CD4-positive, CD25-positive, alpha-beta regulatory T cell (primary cell): ENCODE data around the gene CXCL17. TPM values are rescaled to one million over a fixed set of nuclear protein-coding genes. Genes with fewer than 3 reads are reported as not detected.
A peak's percentile ranks its signal among the peaks of the same experiment; 100 is the strongest.
"Not testable (repeated sequence)": the region's sequence is repeated elsewhere in the genome, so short reads cannot be mapped to it uniquely, and the experiment has no call there.

ENCODE experiments used
- ATAC-seq, 2 donors: fragments of 150-1000 bp; cut with Tn5 transposase; one replicate each; pipeline ENCODE4 v1.10.0; 2021; ENCODE audit warnings: low read depth in 2 of 2, moderate number of reproducible peaks in 2 of 2, moderate library complexity in 1 of 2
- DNase-seq, 3 donors: peaks; one replicate each; pipeline versions ENCODE4 v3.0.0 to v3.0.0-alpha.2; 2012 to 2022; ENCODE audit warnings: mixed read lengths in 1 of 3
- H3K27ac ChIP-seq: one replicate; pipeline ENCODE4 v1.7.0; 2013; ENCODE audit warnings: mild to moderate bottlenecking, low read length; ENCODE audit not compliant: insufficient read depth, poor library complexity, severe bottlenecking
- H3K27me3 ChIP-seq: one replicate; pipeline ENCODE4 v1.7.0; 2013; ENCODE audit warnings: low read length; ENCODE audit not compliant: control insufficient read depth, insufficient read depth
- H3K36me3 ChIP-seq: one replicate; pipeline ENCODE4 v1.7.0; 2013; ENCODE audit warnings: mild to moderate bottlenecking, low read length, moderate library complexity; ENCODE audit not compliant: control insufficient read depth, insufficient read depth
- H3K4me1 ChIP-seq: 2 replicates; pipeline ENCODE4 v1.7.0; 2013; ENCODE audit warnings: mild to moderate bottlenecking, low read length; ENCODE audit not compliant: insufficient read depth, control insufficient read depth, poor library complexity, severe bottlenecking
- H3K4me3 ChIP-seq: one replicate; pipeline ENCODE4 v1.7.0; 2013; ENCODE audit warnings: low read depth, mild to moderate bottlenecking, low read length, moderate library complexity
- H3K9me3 ChIP-seq, 2 experiments: 1 replicate in 1 of 2; 2 replicates in 1 of 2; pipeline ENCODE4 v1.7.0; 2013; ENCODE audit warnings: low read length in 2 of 2, mild to moderate bottlenecking in 1 of 2, moderate library complexity in 1 of 2; ENCODE audit not compliant: control insufficient read depth in 2 of 2
- H3K27ac Mint-ChIP-seq, 3 donors: one replicate each; pipeline ENCODE4 v1.8.0; 2020 to 2022; ENCODE audit warnings: mild to moderate bottlenecking in 3 of 3, mixed read lengths in 3 of 3, moderate library complexity in 2 of 3
- H3K27me3 Mint-ChIP-seq: one replicate; pipeline ENCODE4 v1.8.0; 2022; ENCODE audit warnings: mild to moderate bottlenecking, mixed read lengths
- H3K36me3 Mint-ChIP-seq: one replicate; pipeline ENCODE4 v1.8.0; 2020; ENCODE audit warnings: mixed read lengths
- H3K4me1 Mint-ChIP-seq, 4 donors: one replicate each; pipeline ENCODE4 v1.8.0; 2020 to 2022; ENCODE audit warnings: mixed read lengths in 4 of 4, mild to moderate bottlenecking in 1 of 4
- H3K4me3 Mint-ChIP-seq, 4 donors: one replicate each; pipeline ENCODE4 v1.8.0; 2020 to 2022; ENCODE audit warnings: mild to moderate bottlenecking in 4 of 4, mixed read lengths in 4 of 4, moderate library complexity in 3 of 4
- H3K9me3 Mint-ChIP-seq, 7 donors: one replicate each; pipeline ENCODE4 v1.8.0; 2020 to 2022; ENCODE audit warnings: mixed read lengths in 7 of 7, mild to moderate bottlenecking in 3 of 7, moderate library complexity in 2 of 7
- polyA plus RNA-seq, 4 donors: library from polyadenylated mRNA; unstranded; fragments of 300-500 nt; fragmentation: Illumina TruSeq; gene quantifications; one replicate each; pipeline ENCODE4 v1.2.3, GENCODE V29; 2021
- total RNA-seq: library from RNA; stranded (reverse); gene quantifications from one replicate; pipeline ENCODE4 v1.2.3, GENCODE V29; 2022

Gene CXCL17
- not detected for total RNA-seq
- under 1 TPM in 1 of 4 donors, not detected in 3; 0.28 TPM for polyA plus RNA-seq

GRCh38 chr19:42442833-42443232 lies at the start of gene CXCL17:
TSS of gene CXCL17 (minus strand) at chr19:42442946. CDS start at chr19:42442832, 114 bp downstream.
- Mint-ChIP-seq H3K4me1 (peaks cover 15 to 24% (median 20%) of the 10 kb centered on the region in 4 donors), H3K4me3 (no peak within 1 kb of the TSS), H3K27me3 (peaks cover 13% of the 10 kb centered on the region), H3K36me3 (no peaks in the 10 kb centered on the region), H3K27ac (peak within 1 kb of the TSS in 2 of 3 donors; percentile 38 to 62), H3K9me3 (no peaks in the 10 kb centered on the region)
- DNase-seq (no peak), ATAC-seq (no peak)
- Histone ChIP-seq H3K4me1 (peaks cover 16% of the 10 kb centered on the region), H3K4me3 (no peak within 1 kb of the TSS), H3K36me3 (no peaks in the 10 kb centered on the region), H3K9me3 (no peaks in the 10 kb centered on the region), H3K27ac (no peak within 1 kb of the TSS), H3K27me3 (no peaks in the 10 kb centered on the region)

GRCh38 chr19:42488783-42489521 lies 46.2 kb upstream of the CXCL17 start:
- Histone ChIP-seq H3K36me3 (no peaks in the 10 kb centered on the region), H3K4me3 (no peak overlapping the region), H3K27me3 (no peaks in the 10 kb centered on the region), H3K9me3 (no peaks in the 10 kb centered on the region), H3K4me1 (peaks cover 4% of the 10 kb centered on the region), H3K27ac (no peak overlapping the region)
- DNase-seq (no peak), ATAC-seq (no peak)
- H3K4me3 Mint-ChIP-seq = no peak overlapping the region
- peaks cover 7% of the 10 kb centered on the region for H3K36me3 Mint-ChIP-seq
- no peaks in the 10 kb centered on the region for H3K27me3 Mint-ChIP-seq
- H3K4me1 Mint-ChIP-seq = peaks cover 3 to 14% (median 9%) of the 10 kb centered on the region in 4 donors
- H3K9me3 Mint-ChIP-seq = no peaks in the 10 kb centered on the region
- H3K27ac Mint-ChIP-seq = no peak overlapping the region

- ATAC-seq (no peak), DNase-seq (no peak)
- Histone ChIP-seq H3K27me3 (no peaks in the 10 kb centered on the region), H3K4me1 (peaks cover 4% of the 10 kb centered on the region), H3K9me3 (no peaks in the 10 kb centered on the region), H3K27ac (no peak overlapping the region), H3K4me3 (no peak overlapping the region), H3K36me3 (no peaks in the 10 kb centered on the region)
- peaks cover 7% of the 10 kb centered on the region for H3K36me3 Mint-ChIP-seq
- no peak overlapping the region for H3K27ac Mint-ChIP-seq
- peaks cover 4 to 19% (median 11%) of the 10 kb centered on the region in 4 donors for H3K4me1 Mint-ChIP-seq
- no peaks in the 10 kb centered on the region for H3K9me3 Mint-ChIP-seq
- H3K4me3 Mint-ChIP-seq = peak overlapping the region in 1 of 4 donors; percentile 40
- H3K27me3 Mint-ChIP-seq = no peaks in the 10 kb centered on the region
Observed at GRCh38 chr19:42487798-42488178, 45.0 kb upstream of the CXCL17 start.

GRCh38 chr19:42487032-42487797 lies 44.5 kb upstream of the CXCL17 start:
- Mint-ChIP-seq H3K27me3 (no peaks in the 10 kb centered on the region), H3K4me3 (peak overlapping the region in 3 of 4 donors; percentile 7 to 59 (median 40)), H3K4me1 (peaks cover 4 to 19% (median 11%) of the 10 kb centered on the region in 4 donors), H3K9me3 (no peaks in the 10 kb centered on the region), H3K27ac (peak overlapping the region in 2 of 3 donors; percentile 44 to 66), H3K36me3 (peaks cover 7% of the 10 kb centered on the region)
- Histone ChIP-seq H3K27me3 (no peaks in the 10 kb centered on the region), H3K9me3 (no peaks in the 10 kb centered on the region), H3K4me1 (peaks cover 4% of the 10 kb centered on the region), H3K27ac (no peak overlapping the region), H3K4me3 (no peak overlapping the region), H3K36me3 (no peaks in the 10 kb centered on the region)
- DNase-seq = peak in 1 of 3 donors; percentile 96
- peak; percentile 64 to 74 for ATAC-seq

GRCh38 chr19:42485036-42485435 lies 42.3 kb upstream of the CXCL17 start:
- H3K36me3 ChIP-seq, DNase-seq, ATAC-seq, H3K9me3 Mint-ChIP-seq, H3K27me3 ChIP-seq, H3K27me3 Mint-ChIP-seq, H3K4me3 Mint-ChIP-seq, H3K4me3 ChIP-seq, H3K9me3 ChIP-seq, H3K27ac Mint-ChIP-seq, H3K27ac ChIP-seq, H3K36me3 Mint-ChIP-seq: not testable (repeated sequence)
- H3K4me1 ChIP-seq = peaks cover 22% of the 10 kb centered on the region
- peaks cover 15 to 40% (median 23%) of the 10 kb centered on the region in 4 donors for H3K4me1 Mint-ChIP-seq

- Mint-ChIP-seq H3K4me3 (peak overlapping the region; percentile 27 to 76 (median 50)), H3K36me3 (no peaks in the 10 kb centered on the region), H3K27ac (peak overlapping the region; percentile 2 to 88 (median 64)), H3K4me1 (peaks cover 13 to 39% (median 23%) of the 10 kb centered on the region in 4 donors), H3K9me3 (peaks cover 0 to 3% (median 0%) of the 10 kb centered on the region in 7 donors), H3K27me3 (no peaks in the 10 kb centered on the region)
- peak overlapping the region; percentile 29 for H3K4me3 ChIP-seq
- H3K9me3 ChIP-seq = no peaks in the 10 kb centered on the region
- peak overlapping the region; percentile 52 for H3K27ac ChIP-seq
- peak; percentile 83 to 85 for ATAC-seq
- H3K4me1 ChIP-seq = peaks cover 24% of the 10 kb centered on the region
- peak in 1 of 3 donors; percentile 91 for DNase-seq
- no peaks in the 10 kb centered on the region for H3K27me3 ChIP-seq
- no peaks in the 10 kb centered on the region for H3K36me3 ChIP-seq
Observed at GRCh38 chr19:42480335-42481095, 37.8 kb upstream of the CXCL17 start.

GRCh38 chr19:42479736-42480135 lies 37.0 kb upstream of the CXCL17 start:
- ATAC-seq (no peak), DNase-seq (no peak)
- no peaks in the 10 kb centered on the region for H3K27me3 ChIP-seq
- no peaks in the 10 kb centered on the region for H3K9me3 ChIP-seq
- H3K9me3 Mint-ChIP-seq = peaks cover 0 to 3% (median 0%) of the 10 kb centered on the region in 7 donors
- H3K27ac ChIP-seq = no peak overlapping the region
- H3K4me3 ChIP-seq = no peak overlapping the region
- peaks cover 13 to 41% (median 23%) of the 10 kb centered on the region in 4 donors for H3K4me1 Mint-ChIP-seq
- peak overlapping the region in 2 of 3 donors; percentile 71 to 92 for H3K27ac Mint-ChIP-seq
- H3K36me3 Mint-ChIP-seq = no peaks in the 10 kb centered on the region
- H3K4me1 ChIP-seq = peaks cover 24% of the 10 kb centered on the region
- H3K27me3 Mint-ChIP-seq = no peaks in the 10 kb centered on the region
- H3K4me3 Mint-ChIP-seq = no peak overlapping the region
- no peaks in the 10 kb centered on the region for H3K36me3 ChIP-seq
